OCI-LY1 (cell line): ENCODE measurements around the gene NAV2.

Experiments used
- H2AFZ ChIP-seq: fragments of 200-600 bp; sonication (generic), shearing (Covaris generic); 2 replicates; pipeline ENCODE4 v1.6.0; 2014; ENCODE audit warnings: antibody characterized with exemption, mild to moderate bottlenecking, low read length
- H3F3A ChIP-seq: fragments of 200-600 bp; sonication (generic), shearing (Covaris generic); 2 replicates; pipeline ENCODE4 v1.6.0; 2014; ENCODE audit warnings: mild to moderate bottlenecking, antibody characterized with exemption, low read length, moderate library complexity; ENCODE audit not compliant: insufficient read depth
- H3K27ac ChIP-seq: fragments of 200-600 bp; sonication (generic); 2 replicates; pipeline ENCODE4 v1.5.1; 2014; ENCODE audit warnings: low read length, mixed run types, mild to moderate bottlenecking, low read depth; ENCODE audit not compliant: poor library complexity, severe bottlenecking
- H3K27me3 ChIP-seq: fragments of 200-600 bp; sonication (generic); 2 replicates; pipeline ENCODE4 v1.6.0; 2014; ENCODE audit warnings: antibody characterized with exemption, mild to moderate bottlenecking, low read length, moderate library complexity; ENCODE audit not compliant: insufficient read depth
- H3K36me3 ChIP-seq: fragments of 200-600 bp; sonication (generic); 2 replicates; pipeline ENCODE4 v1.6.1; 2014; ENCODE audit warnings: mild to moderate bottlenecking, antibody characterized with exemption, low read length, moderate library complexity, mixed read lengths; ENCODE audit not compliant: insufficient read depth
- H3K4me1 ChIP-seq: fragments of 200-600 bp; sonication (generic); 2 replicates; pipeline ENCODE4 v1.5.1; 2014; ENCODE audit warnings: mild to moderate bottlenecking, low read length, moderate library complexity; ENCODE audit not compliant: insufficient read depth, severe bottlenecking
- H3K4me2 ChIP-seq: fragments of 200-600 bp; sonication (generic), shearing (Covaris generic); 2 replicates; pipeline ENCODE4 v1.6.1; 2014; ENCODE audit warnings: low read length
- H3K4me3 ChIP-seq: fragments of 200-600 bp; sonication (generic); 2 replicates; pipeline ENCODE4 v1.5.1; 2014; ENCODE audit warnings: low read length, low read depth, mild to moderate bottlenecking, mixed read lengths; ENCODE audit not compliant: poor library complexity, severe bottlenecking
- H3K79me2 ChIP-seq: fragments of 200-600 bp; shearing (Covaris generic); 2 replicates; pipeline ENCODE4 v1.6.1; 2016; ENCODE audit warnings: mixed run types, low read length, mixed read lengths; ENCODE audit not compliant: insufficient read depth
- H3K9ac ChIP-seq: fragments of 200-600 bp; sonication (generic), shearing (Covaris generic); 2 replicates; pipeline ENCODE4 v1.6.1; 2014; ENCODE audit warnings: mild to moderate bottlenecking, low read length, mixed read lengths
- H3K9me2 ChIP-seq: fragments of 200-600 bp; sonication (generic), shearing (Covaris generic); 2 replicates; pipeline ENCODE4 v1.6.1; 2014; ENCODE audit warnings: low read depth, mild to moderate bottlenecking, low read length, mixed read lengths
- H3K9me3 ChIP-seq: fragments of 200-600 bp; shearing (Covaris generic); 2 replicates; pipeline ENCODE4 v1.6.1; 2014; ENCODE audit warnings: low read length, mixed read lengths
- H4K20me1 ChIP-seq: fragments of 200-600 bp; sonication (generic), shearing (Covaris generic); 2 replicates; pipeline ENCODE4 v1.6.0; 2016; ENCODE audit warnings: mild to moderate bottlenecking, low read length; ENCODE audit not compliant: insufficient read depth
- EZH2 ChIP-seq: fragments of 200-600 bp; sonication (generic), shearing (Covaris generic); IDR thresholded peaks from 2 replicates; pipeline ENCODE4 v1.8.0; 2017; ENCODE audit warnings: borderline replicate concordance, mixed run types, mild to moderate bottlenecking, antibody characterized with exemption, low read length, moderate library complexity, mixed read lengths
- TF ChIP-seq, protein P1 (sequence below): fragments of 200-600 bp; sonication (generic), shearing (Covaris generic); IDR thresholded peaks from 2 replicates; pipeline ENCODE4 v1.5.1; 2017; ENCODE audit warnings: mild to moderate bottlenecking, antibody characterized with exemption, low read length, moderate library complexity, mixed read lengths

NAV2 gene

DNA sequence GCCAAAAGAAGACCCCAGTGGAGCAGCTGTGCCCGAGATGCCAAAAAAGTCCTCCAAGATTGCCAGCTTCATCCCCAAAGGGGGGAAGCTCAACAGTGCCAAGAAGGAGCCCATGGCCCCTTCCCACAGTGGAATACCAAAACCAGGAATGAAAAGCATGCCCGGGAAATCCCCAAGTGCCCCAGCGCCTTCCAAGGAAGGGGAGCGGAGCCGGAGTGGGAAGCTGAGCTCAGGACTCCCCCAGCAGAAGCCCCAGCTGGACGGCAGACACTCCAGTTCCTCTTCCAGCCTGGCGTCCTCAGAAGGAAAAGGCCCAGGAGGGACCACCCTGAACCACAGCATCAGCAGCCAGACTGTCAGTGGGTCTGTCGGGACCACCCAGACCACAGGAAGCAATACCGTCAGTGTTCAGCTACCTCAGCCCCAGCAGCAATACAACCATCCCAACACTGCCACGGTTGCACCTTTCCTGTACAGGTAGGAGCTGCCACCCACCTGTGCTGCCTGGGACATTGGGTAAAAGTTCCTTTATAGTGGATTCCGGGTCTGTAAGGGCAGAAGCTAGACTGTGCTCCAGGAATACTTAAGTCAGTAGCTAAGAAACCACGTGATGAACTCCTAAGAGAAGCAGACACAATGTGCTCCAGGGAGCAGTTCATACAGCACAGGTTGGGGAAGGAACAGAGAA is 221.3 kb downstream of the NAV2 start:
- TF ChIP-seq, protein P1, sequence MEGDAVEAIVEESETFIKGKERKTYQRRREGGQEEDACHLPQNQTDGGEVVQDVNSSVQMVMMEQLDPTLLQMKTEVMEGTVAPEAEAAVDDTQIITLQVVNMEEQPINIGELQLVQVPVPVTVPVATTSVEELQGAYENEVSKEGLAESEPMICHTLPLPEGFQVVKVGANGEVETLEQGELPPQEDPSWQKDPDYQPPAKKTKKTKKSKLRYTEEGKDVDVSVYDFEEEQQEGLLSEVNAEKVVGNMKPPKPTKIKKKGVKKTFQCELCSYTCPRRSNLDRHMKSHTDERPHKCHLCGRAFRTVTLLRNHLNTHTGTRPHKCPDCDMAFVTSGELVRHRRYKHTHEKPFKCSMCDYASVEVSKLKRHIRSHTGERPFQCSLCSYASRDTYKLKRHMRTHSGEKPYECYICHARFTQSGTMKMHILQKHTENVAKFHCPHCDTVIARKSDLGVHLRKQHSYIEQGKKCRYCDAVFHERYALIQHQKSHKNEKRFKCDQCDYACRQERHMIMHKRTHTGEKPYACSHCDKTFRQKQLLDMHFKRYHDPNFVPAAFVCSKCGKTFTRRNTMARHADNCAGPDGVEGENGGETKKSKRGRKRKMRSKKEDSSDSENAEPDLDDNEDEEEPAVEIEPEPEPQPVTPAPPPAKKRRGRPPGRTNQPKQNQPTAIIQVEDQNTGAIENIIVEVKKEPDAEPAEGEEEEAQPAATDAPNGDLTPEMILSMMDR: no peak
- no peak for TF ChIP-seq EZH2
- no peak overlapping the region for H3K9ac ChIP-seq
- H3K4me3 ChIP-seq: no peak overlapping the region
- no peaks in the 10 kb centered on the region for H3K9me3 ChIP-seq
- no peak overlapping the region for H2AFZ ChIP-seq
- 0 out of 2 replicates have a peak, but pooled peaks cover 8% of the 10 kb centered on the region for H3K27me3 ChIP-seq
- no peaks in the 10 kb centered on the region for H3K79me2 ChIP-seq
- peaks cover 6% of the 10 kb centered on the region for H3K4me1 ChIP-seq
- H4K20me1 ChIP-seq: no peaks in the 10 kb centered on the region
- H3K4me2 ChIP-seq: no peak overlapping the region
- no peaks in the 10 kb centered on the region for H3K9me2 ChIP-seq
- H3K27ac ChIP-seq: no peak overlapping the region
- H3K36me3 ChIP-seq: no peaks in the 10 kb centered on the region
- H3F3A ChIP-seq: no peaks in the 10 kb centered on the region

DNA sequence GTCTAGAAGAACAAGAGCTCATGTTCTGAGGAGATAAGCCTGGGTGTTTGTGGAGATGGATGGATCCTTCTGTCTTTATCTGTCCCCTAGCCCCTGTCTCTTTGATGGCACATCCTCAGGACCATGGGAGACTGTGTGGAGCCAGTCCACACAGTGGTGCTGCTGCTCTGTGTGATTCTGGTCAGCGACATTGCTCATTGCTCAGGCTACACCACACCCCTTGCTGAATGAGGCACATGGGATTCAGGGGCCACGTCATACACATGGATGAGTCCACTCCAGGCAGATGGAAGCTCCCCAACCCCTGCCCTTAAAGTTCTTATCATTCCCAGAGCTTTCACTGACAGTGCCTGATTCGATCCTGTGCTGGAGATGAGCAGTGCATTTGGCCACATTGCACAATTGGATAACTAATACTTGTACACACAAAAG is 222.2 kb downstream of the NAV2 start:
- Histone ChIP-seq H3K79me2 (no peaks in the 10 kb centered on the region), H3K4me2 (no peak overlapping the region), H3K4me3 (no peak overlapping the region), H3K27me3 (0 out of 2 replicates have a peak, but pooled peaks cover 5% of the 10 kb centered on the region), H3K9me2 (no peaks in the 10 kb centered on the region), H4K20me1 (no peaks in the 10 kb centered on the region), H3K27ac (no peak overlapping the region), H3K9me3 (no peaks in the 10 kb centered on the region), H3K36me3 (no peaks in the 10 kb centered on the region), H3F3A (no peaks in the 10 kb centered on the region), H2AFZ (no peak overlapping the region), H3K4me1 (peaks cover 14% of the 10 kb centered on the region), H3K9ac (no peak overlapping the region)
- no peak for TF ChIP-seq EZH2
- TF ChIP-seq, protein P1: no peak

DNA sequence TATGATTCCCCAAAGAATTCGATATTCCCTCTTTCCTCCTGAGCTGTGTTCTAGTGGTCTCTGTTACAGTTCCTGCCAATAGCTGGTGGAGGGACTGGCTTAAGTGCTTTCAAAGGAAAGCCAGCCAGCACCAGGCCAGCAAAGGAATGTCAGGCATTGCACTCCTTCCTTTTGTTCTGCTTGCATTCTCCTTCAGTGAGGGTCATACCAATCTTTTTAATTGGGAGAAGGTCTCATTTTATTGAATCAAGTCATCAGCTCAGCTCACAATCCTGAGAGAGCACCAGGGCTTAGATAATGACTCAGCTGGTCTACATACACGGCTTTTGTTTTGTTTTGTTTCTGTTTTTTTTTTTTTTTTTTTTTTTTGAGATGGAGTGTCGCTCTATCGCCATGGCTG is 222.9 kb downstream of the NAV2 start:
- Histone ChIP-seq H3K9me2 (no peaks in the 10 kb centered on the region), H3K9me3 (no peaks in the 10 kb centered on the region), H2AFZ (no peak overlapping the region), H3K79me2 (no peaks in the 10 kb centered on the region), H3K9ac (no peak overlapping the region), H3K4me2 (no peak overlapping the region), H3K36me3 (no peaks in the 10 kb centered on the region), H3K27me3 (0 out of 2 replicates have a peak, but pooled peaks cover 5% of the 10 kb centered on the region), H4K20me1 (no peaks in the 10 kb centered on the region), H3K4me1 (peaks cover 14% of the 10 kb centered on the region), H3K4me3 (no peak overlapping the region), H3F3A (no peaks in the 10 kb centered on the region), H3K27ac (no peak overlapping the region)
- TF ChIP-seq EZH2: no peak
- TF ChIP-seq, protein P1: no peak
